ENCODE results near the gene PAQR6. TPM values are rescaled to one million over a fixed set of nuclear protein-coding genes. Genes with fewer than 3 reads are reported as not detected.
A peak's percentile ranks its signal among the peaks of the same experiment; 100 is the strongest.

Gene PAQR6
- total and polyA plus RNA-seq, 10 of the 15 experiments (the other 5 are each of a cell fraction or from before 2014, with no cell fraction given), result 0.42 to 4.5 (median 1.3) TPM

DNA sequence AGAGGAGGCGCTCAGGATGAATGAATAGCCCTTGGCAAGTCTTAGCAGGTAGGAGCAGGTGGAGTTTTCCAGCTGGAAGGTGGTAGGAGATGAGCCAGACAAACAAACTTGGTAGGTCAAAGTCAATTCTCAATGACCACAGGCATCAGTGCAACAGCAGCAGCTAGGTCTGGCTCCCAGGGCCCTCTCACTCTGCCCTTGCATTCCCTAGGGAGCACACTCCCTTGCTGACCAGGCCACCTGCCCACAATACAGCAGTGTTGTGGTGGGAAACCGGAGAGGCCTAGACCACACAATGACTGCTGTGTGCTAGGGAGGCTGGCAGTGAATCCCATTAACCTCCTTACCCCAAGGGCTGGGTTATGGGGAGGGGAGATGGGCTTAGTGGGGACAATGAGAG is 13.0 kb upstream of the PAQR6 start:
- no peak overlapping the region for H2AFZ ChIP-seq (ENCODE audit: control insufficient read depth, low read depth, low read length)
- FAIRE-seq, result no peak
- no peak for ATAC-seq
- H3K27me3 ChIP-seq (replicated peaks in 1 of 2; ENCODE audit: control insufficient read depth in 2 of 2, insufficient read depth in 2 of 2, low read length in 1 of 2), result no peaks in the 10 kb centered on the region
- in situ Hi-C loops (cut with MboI), result no loop called here
- no peak overlapping the region for H3K4me3 ChIP-seq
- RAD21 ChIA-PET (ENCODE audit: unreplicated experiment), result interaction anchor here (0.5 to 1.8 kb wide), 3 partner anchors 36 to 120 kb away, joined by 3 to 7 read pairs (median 4); no protein-coding TSS in a partner anchor
- POLR2A ChIA-PET, result interaction anchor here (0.6 kb wide), 1 partner anchor 221 kb away, joined by 7 read pairs; no protein-coding TSS in a partner anchor
- BruUV-seq (replicated peaks), result no TSS peak
- TF ChIP-seq WRNIP1 (IDR thresholded peaks at IDR 0.05; ENCODE audit: borderline replicate concordance, low read depth, low read length) (no peak), ESRRA (IDR thresholded peaks at IDR 0.05; ENCODE audit: low read length) (no peak), BRCA1 (IDR thresholded peaks at IDR 0.05; ENCODE audit: low read depth, low read length) (no peak)
- TF ChIP-seq, protein P1, sequence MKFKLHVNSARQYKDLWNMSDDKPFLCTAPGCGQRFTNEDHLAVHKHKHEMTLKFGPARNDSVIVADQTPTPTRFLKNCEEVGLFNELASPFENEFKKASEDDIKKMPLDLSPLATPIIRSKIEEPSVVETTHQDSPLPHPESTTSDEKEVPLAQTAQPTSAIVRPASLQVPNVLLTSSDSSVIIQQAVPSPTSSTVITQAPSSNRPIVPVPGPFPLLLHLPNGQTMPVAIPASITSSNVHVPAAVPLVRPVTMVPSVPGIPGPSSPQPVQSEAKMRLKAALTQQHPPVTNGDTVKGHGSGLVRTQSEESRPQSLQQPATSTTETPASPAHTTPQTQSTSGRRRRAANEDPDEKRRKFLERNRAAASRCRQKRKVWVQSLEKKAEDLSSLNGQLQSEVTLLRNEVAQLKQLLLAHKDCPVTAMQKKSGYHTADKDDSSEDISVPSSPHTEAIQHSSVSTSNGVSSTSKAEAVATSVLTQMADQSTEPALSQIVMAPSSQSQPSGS (IDR thresholded peaks at IDR 0.05; ENCODE audit: low read length), result no peak
- no peaks in the 10 kb centered on the region for H4K20me1 ChIP-seq (ENCODE audit: control insufficient read depth, insufficient read depth)
- 78% methylated on average over 2 of the region's 2 CpGs for WGBS (ENCODE audit: insufficient coverage, insufficient replicate concordance, low lambda C conversion rate, missing lambda C conversion rate)
- H3K27ac ChIP-seq (ENCODE audit: control insufficient read depth, insufficient read depth), result no peak overlapping the region
- no peak for DNase-seq (ENCODE audit: low read depth, low spot score)
- CTCF ChIA-PET, result interaction anchor here (0.7 to 1.9 kb wide), 6 partner anchors 9 to 115 kb away, joined by 3 to 8 read pairs (median 3); no protein-coding TSS in a partner anchor
- H3K9me3 ChIP-seq (replicated peaks; ENCODE audit: control insufficient read depth, insufficient read depth, low read length), result no peaks in the 10 kb centered on the region
- H3K36me3 ChIP-seq (ENCODE audit: control insufficient read depth in 2 of 2, insufficient read depth in 2 of 2, low read length in 1 of 2), result peaks cover 49 to 54% of the 10 kb centered on the region in 2 experiments
- SMC1A ChIA-PET (ENCODE audit: uncharacterized antibody, unreplicated experiment), result interaction anchor here (1.0 kb wide), 1 partner anchor 163 kb away, joined by 3 read pairs; no protein-coding TSS in a partner anchor
- H3K79me2 ChIP-seq (ENCODE audit: control insufficient read depth, insufficient read depth, low read length), result no peaks in the 10 kb centered on the region
- no peak overlapping the region for H3K9ac ChIP-seq (ENCODE audit: control insufficient read depth, insufficient read depth, low read length)
- H3K4me2 ChIP-seq (ENCODE audit: control insufficient read depth, insufficient read depth), result no peak overlapping the region
- intact Hi-C loops (cut with micrococcal nuclease; ENCODE audit: unreplicated experiment), result no loop called here
- no peaks in the 10 kb centered on the region for H3K4me1 ChIP-seq (ENCODE audit: control insufficient read depth, insufficient read depth, low read length)

DNA sequence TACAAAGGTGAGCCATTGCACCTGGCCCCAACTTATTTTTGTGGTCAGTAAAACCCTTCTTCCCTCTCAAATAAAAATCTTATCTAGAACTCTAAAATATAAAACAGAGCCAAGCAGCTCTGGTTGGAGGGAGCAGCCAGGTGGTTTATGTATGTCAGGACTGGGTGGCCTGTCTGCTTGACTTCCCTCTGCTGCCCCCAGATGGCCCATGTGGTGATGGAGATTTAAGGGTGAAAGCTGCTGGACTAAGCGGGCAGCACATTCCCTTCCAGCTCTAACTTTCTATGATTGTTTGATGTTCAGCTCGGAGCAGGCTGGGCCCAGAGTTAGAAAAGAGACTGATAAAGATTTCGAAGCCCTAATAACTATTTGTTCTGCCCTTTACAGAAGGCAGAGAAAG is 11.9 kb upstream of the PAQR6 start:
- Histone ChIP-seq H3K4me2 (ENCODE audit: control insufficient read depth, insufficient read depth) (no peak overlapping the region), H3K4me3 (no peak overlapping the region), H3K9ac (ENCODE audit: control insufficient read depth, insufficient read depth, low read length) (no peak overlapping the region), H3K27me3 (replicated peaks in 1 of 2; ENCODE audit: control insufficient read depth in 2 of 2, insufficient read depth in 2 of 2, low read length in 1 of 2) (no peaks in the 10 kb centered on the region), H3K79me2 (ENCODE audit: control insufficient read depth, insufficient read depth, low read length) (no peaks in the 10 kb centered on the region), H3K9me3 (replicated peaks; ENCODE audit: control insufficient read depth, insufficient read depth, low read length) (no peaks in the 10 kb centered on the region), H2AFZ (ENCODE audit: control insufficient read depth, low read depth, low read length) (no peak overlapping the region), H4K20me1 (ENCODE audit: control insufficient read depth, insufficient read depth) (no peaks in the 10 kb centered on the region), H3K36me3 (ENCODE audit: control insufficient read depth in 2 of 2, insufficient read depth in 2 of 2, low read length in 1 of 2) (peaks cover 42 to 50% of the 10 kb centered on the region in 2 experiments), H3K4me1 (ENCODE audit: control insufficient read depth, insufficient read depth, low read length) (no peaks in the 10 kb centered on the region), H3K27ac (ENCODE audit: control insufficient read depth, insufficient read depth) (no peak overlapping the region)
- ATAC-seq, result peak; percentile 46; the same call in 1 of the 3 replicates
- ChIA-PET SMC1A (ENCODE audit: uncharacterized antibody, unreplicated experiment) (interaction anchor here (1.0 to 1.2 kb wide), 3 partner anchors 60 to 118 kb away, joined by 3 read pairs; no protein-coding TSS in a partner anchor), CTCF (interaction anchor here (0.8 to 1.9 kb wide), 8 partner anchors 12 to 186 kb away, joined by 3 to 8 read pairs (median 4); no protein-coding TSS in a partner anchor), POLR2A (interaction anchor here (0.6 kb wide), 1 partner anchor 26 kb away, joined by 3 read pairs; no protein-coding TSS in a partner anchor), RAD21 (ENCODE audit: unreplicated experiment) (interaction anchor here (0.7 to 1.8 kb wide), 3 partner anchors 35 to 118 kb away, joined by 4 to 7 read pairs (median 4); no protein-coding TSS in a partner anchor)
- FAIRE-seq, result no peak
- 77% methylated on average over 3 of the region's 3 CpGs for WGBS (ENCODE audit: insufficient coverage, insufficient replicate concordance, low lambda C conversion rate, missing lambda C conversion rate)
- in situ Hi-C loops (cut with MboI) (no loop called here), intact Hi-C loops (cut with micrococcal nuclease; ENCODE audit: unreplicated experiment) (no loop called here)
- no peak for DNase-seq (ENCODE audit: low read depth, low spot score)
- BruUV-seq (replicated peaks), result no TSS peak
- TF ChIP-seq EED (IDR thresholded peaks at IDR 0.05; ENCODE audit: low read depth), result no peak
- TF ChIP-seq, protein P2, sequence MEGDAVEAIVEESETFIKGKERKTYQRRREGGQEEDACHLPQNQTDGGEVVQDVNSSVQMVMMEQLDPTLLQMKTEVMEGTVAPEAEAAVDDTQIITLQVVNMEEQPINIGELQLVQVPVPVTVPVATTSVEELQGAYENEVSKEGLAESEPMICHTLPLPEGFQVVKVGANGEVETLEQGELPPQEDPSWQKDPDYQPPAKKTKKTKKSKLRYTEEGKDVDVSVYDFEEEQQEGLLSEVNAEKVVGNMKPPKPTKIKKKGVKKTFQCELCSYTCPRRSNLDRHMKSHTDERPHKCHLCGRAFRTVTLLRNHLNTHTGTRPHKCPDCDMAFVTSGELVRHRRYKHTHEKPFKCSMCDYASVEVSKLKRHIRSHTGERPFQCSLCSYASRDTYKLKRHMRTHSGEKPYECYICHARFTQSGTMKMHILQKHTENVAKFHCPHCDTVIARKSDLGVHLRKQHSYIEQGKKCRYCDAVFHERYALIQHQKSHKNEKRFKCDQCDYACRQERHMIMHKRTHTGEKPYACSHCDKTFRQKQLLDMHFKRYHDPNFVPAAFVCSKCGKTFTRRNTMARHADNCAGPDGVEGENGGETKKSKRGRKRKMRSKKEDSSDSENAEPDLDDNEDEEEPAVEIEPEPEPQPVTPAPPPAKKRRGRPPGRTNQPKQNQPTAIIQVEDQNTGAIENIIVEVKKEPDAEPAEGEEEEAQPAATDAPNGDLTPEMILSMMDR (IDR thresholded peaks at IDR 0.05 in 2 of 3, conservative IDR thresholded peaks at IDR 0.05 in 1 of 3; ENCODE audit: control insufficient read depth in 2 of 3, extremely low read depth in 1 of 3, insufficient read depth in 1 of 3, low read depth in 3 of 3, low read length in 3 of 3), result peak in 2 of 3 experiments; percentile 27 to 32; a peak in 1 of 6 replicates

Data from GM12878 (cell line).